ENCODE measurements around the gene HSPA1B. TPM values are rescaled to one million over a fixed set of nuclear protein-coding genes. Genes with fewer than 3 reads are reported as not detected.

The HSPA1B gene
- polyA plus RNA-seq, 2 of the 4 experiments (the other 2 are of a cell fraction), result 70.6 to 125 TPM

DNA sequence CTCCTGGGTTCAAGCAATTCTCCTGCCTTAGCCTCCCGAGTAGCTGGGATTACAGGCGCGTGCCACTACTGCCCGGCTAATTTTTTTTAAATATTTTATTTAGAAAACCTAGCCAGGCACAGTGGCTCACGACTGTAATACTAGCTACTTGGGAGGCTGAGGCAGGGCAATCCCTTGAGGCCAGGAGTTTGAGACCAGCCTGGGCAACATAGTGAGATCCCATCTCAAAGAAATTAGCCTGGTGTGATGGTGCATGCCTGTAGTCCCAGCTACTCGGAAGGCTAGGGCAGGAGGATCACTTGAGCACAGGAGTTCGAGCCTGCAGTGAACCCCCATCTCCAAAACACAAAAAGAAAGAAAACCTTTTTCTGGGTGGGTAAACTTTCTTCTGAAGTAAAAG, 48.8 kb downstream of the HSPA1B start:
- no peak for FAIRE-seq
- no peak for DNase-seq (ENCODE audit: low read depth in 1 of 2, low spot score in 1 of 2)
- no peak overlapping the region for H3K4me3 ChIP-seq
- no peaks in the 10 kb centered on the region for H3K9me3 ChIP-seq
- POLR2A ChIA-PET, result interaction anchor here (1.0 kb wide), 1 partner anchor 76 kb away, joined by 3 read pairs; no protein-coding TSS in a partner anchor
- TF ChIP-seq, protein P1, sequence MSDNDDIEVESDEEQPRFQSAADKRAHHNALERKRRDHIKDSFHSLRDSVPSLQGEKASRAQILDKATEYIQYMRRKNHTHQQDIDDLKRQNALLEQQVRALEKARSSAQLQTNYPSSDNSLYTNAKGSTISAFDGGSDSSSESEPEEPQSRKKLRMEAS (IDR thresholded peaks at IDR 0.05), result no peak
- TF ChIP-seq EHF (CRISPR knock-in tag; IDR thresholded peaks at IDR 0.05) (no peak), FOXS1 (CRISPR knock-in tag; IDR thresholded peaks at IDR 0.05) (no peak), CHD4 (IDR thresholded peaks at IDR 0.05; ENCODE audit: borderline replicate concordance) (no peak), BHLHE40 (IDR thresholded peaks at IDR 0.05; ENCODE audit: low read depth, low read length) (no peak), ZSCAN20 (CRISPR knock-in tag; IDR thresholded peaks at IDR 0.05) (no peak)
- TF ChIP-seq, protein P2, sequence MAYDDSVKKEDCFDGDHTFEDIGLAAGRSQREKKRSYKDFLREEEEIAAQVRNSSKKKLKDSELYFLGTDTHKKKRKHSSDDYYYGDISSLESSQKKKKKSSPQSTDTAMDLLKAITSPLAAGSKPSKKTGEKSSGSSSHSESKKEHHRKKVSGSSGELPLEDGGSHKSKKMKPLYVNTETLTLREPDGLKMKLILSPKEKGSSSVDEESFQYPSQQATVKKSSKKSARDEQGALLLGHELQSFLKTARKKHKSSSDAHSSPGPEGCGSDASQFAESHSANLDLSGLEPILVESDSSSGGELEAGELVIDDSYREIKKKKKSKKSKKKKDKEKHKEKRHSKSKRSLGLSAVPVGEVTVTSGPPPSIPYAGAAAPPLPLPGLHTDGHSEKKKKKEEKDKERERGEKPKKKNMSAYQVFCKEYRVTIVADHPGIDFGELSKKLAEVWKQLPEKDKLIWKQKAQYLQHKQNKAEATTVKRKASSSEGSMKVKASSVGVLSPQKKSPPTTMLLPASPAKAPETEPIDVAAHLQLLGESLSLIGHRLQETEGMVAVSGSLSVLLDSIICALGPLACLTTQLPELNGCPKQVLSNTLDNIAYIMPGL (CRISPR knock-in tag; IDR thresholded peaks at IDR 0.05; ENCODE audit: borderline replicate concordance), result no peak
- CTCF ChIA-PET, result interaction anchor here (1.0 to 1.8 kb wide), 3 partner anchors 11 to 151 kb away, joined by 3 to 5 read pairs (median 4); no protein-coding TSS in a partner anchor
- no peak overlapping the region for H3K4me2 ChIP-seq
- no peak overlapping the region for H3K27ac ChIP-seq
- no peak for ATAC-seq
- 80% methylated on average over 7 of the region's 7 CpGs for WGBS (ENCODE audit: missing lambda C conversion rate)
- no peaks in the 10 kb centered on the region for H3K4me1 ChIP-seq

DNA sequence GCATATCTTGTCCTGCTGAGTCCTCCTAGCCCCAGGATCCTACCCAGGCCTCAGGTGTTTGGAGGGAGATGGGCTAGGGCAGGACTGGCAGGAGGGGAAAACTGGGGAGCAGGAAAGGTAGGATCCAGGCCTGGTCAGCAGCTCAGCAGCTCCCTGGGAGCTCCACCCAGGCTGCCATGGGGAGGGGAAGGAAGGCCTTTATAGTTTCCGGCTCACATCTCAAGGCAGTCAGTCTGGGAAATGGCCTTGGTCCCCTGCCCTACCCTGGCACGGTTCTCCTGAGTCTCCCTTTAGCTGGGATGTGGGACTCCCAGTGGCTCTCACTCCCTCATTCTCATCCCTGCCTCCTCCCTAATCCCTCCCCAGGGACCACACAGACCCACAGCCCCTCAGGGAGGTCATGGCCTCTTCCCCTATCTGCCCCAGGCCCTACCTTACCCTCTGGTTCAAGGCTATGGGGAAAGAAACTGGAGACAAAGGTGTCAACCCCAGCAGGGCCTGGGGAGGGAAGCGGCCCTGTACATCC, 49.6 kb downstream of the HSPA1B start:
- 43% methylated on average over 2 of the region's 3 CpGs for WGBS (ENCODE audit: missing lambda C conversion rate)
- TF ChIP-seq GATA3 (IDR thresholded peaks at IDR 0.05; ENCODE audit: borderline replicate concordance), result no peak
- TF ChIP-seq SMC3 (IDR thresholded peaks at IDR 0.05), result no peak
- TF ChIP-seq NPAS2 (CRISPR knock-in tag; IDR thresholded peaks at IDR 0.05; ENCODE audit: borderline replicate concordance), result no peak
- POLR2A ChIA-PET, result no interaction called here
- peak; percentile 20 to 46; a peak in 4 of 6 replicates for ATAC-seq
- Histone ChIP-seq H3K4me3 (no peak overlapping the region), H3K27ac (no peak overlapping the region), H3K4me2 (no peak overlapping the region), H3K9me3 (no peaks in the 10 kb centered on the region), H3K4me1 (no peaks in the 10 kb centered on the region)
- no peak for FAIRE-seq
- CTCF ChIA-PET, result interaction anchor here (0.9 to 4.0 kb wide), 3 partner anchors 11 to 152 kb away, joined by 3 to 25 read pairs (median 3); no protein-coding TSS in a partner anchor
- no peak for DNase-seq (ENCODE audit: low read depth in 1 of 2, low spot score in 1 of 2)

DNA sequence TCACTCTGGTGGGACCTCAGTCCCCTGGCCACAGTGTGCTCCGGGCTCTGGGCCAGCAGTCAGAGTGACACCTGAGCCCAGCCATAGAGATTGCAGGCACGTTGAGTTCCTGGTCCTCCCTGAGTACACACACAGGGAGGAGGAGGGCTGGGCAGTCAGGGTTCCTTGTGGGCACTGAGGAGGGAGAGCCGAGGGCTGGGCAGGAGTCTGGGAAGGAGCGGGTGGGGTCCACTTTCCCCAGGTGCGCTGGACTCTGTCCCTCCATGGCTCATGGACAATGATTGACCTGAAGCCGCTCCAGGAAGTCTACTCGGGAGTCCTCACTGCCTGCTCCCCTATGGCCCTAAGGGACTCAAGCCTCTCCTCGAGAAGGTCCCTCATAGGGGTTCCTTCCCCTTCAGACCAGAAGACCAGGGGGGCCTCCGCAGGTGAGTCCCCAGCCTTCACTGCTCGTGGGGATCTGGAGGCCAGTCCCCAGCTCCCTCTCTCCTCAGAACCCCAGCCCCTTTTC, 50.2 kb downstream of the HSPA1B start:
- H3K4me3 ChIP-seq, result no peak overlapping the region
- DNase-seq (ENCODE audit: low read depth in 1 of 2, low spot score in 1 of 2) (no peak), FAIRE-seq (no peak), ATAC-seq (peak; percentile 45 to 60; a peak in 5 of 6 replicates)
- peak overlapping the region in 1 of 2 experiments; percentile 16; a peak in 1 of 6 replicates for H3K27ac ChIP-seq
- POLR2A ChIA-PET, result no interaction called here
- no peaks in the 10 kb centered on the region for H3K9me3 ChIP-seq
- CTCF ChIA-PET, result interaction anchor here (0.9 to 4.0 kb wide), 3 partner anchors 11 to 13 kb away, joined by 3 to 25 read pairs (median 5); no protein-coding TSS in a partner anchor
- H3K4me1 ChIP-seq, result no peaks in the 10 kb centered on the region
- no peak overlapping the region for H3K4me2 ChIP-seq
- whole genome bisulfite sequencing (ENCODE audit: missing lambda C conversion rate), result 43% methylated on average over 6 of the region's 10 CpGs
- no peak for TF ChIP-seq BHLHE40 (IDR thresholded peaks at IDR 0.05; ENCODE audit: low read depth, low read length)
- no peak for TF ChIP-seq RAD21 (conservative IDR thresholded peaks at IDR 0.05 in 1 of 2, IDR thresholded peaks at IDR 0.05 in 1 of 2)
- no peak for TF ChIP-seq KDM1A (IDR thresholded peaks at IDR 0.05; ENCODE audit: low read depth)
- TF ChIP-seq NPAS2 (CRISPR knock-in tag; IDR thresholded peaks at IDR 0.05; ENCODE audit: borderline replicate concordance), result no peak
- no peak for TF ChIP-seq FOSL2 (IDR thresholded peaks at IDR 0.05)
- TF ChIP-seq FOSL2 (CRISPR knock-in tag; IDR thresholded peaks at IDR 0.05), result no peak
- TF ChIP-seq KDM5A (IDR thresholded peaks at IDR 0.05), result no peak
- TF ChIP-seq, protein P3, sequence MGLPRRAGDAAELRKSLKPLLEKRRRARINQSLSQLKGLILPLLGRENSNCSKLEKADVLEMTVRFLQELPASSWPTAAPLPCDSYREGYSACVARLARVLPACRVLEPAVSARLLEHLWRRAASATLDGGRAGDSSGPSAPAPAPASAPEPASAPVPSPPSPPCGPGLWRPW (IDR thresholded peaks at IDR 0.05), result no peak
- no peak for TF ChIP-seq RARB (CRISPR knock-in tag; IDR thresholded peaks at IDR 0.05)
- no peak for TF ChIP-seq ZFP36 (IDR thresholded peaks at IDR 0.05; ENCODE audit: borderline replicate concordance, partially characterized antibody)
- TF ChIP-seq CHD2 (IDR thresholded peaks at IDR 0.05; ENCODE audit: low read length, partially characterized antibody), result no peak
- no peak for TF ChIP-seq CBX8 (IDR thresholded peaks at IDR 0.05)
- TF ChIP-seq RFX5 (IDR thresholded peaks at IDR 0.05), result no peak
- TF ChIP-seq TP53 (CRISPR knock-in tag; IDR thresholded peaks at IDR 0.05), result no peak
- no peak for TF ChIP-seq TFCP2L1 (CRISPR knock-in tag; IDR thresholded peaks at IDR 0.05)
- no peak for TF ChIP-seq ESRRA (IDR thresholded peaks at IDR 0.05; ENCODE audit: borderline replicate concordance, low read length)
- TF ChIP-seq MAZ (IDR thresholded peaks at IDR 0.05; ENCODE audit: borderline replicate concordance, low read depth, low read length), result no peak
- no peak for TF ChIP-seq RCOR1 (IDR thresholded peaks at IDR 0.05; ENCODE audit: low read depth, low read length)

Data from A549 (cell line).